Measurements from ENCODE around the gene RNF31. TPM values are rescaled to one million over a fixed set of nuclear protein-coding genes. Genes with fewer than 3 reads are reported as not detected.

The RNF31 gene
- total RNA-seq, 1 experiment from 2014 or later = 44.3 TPM

GRCh38 chr14:24137529-24138395 lies 9.5 kb upstream of the RNF31 start:
- DNase-seq (ENCODE audit: low spot score) = no peak

GRCh38 chr14:24138396-24139271 lies 8.7 kb upstream of the RNF31 start:
- no peak for DNase-seq (ENCODE audit: low spot score)

GRCh38 chr14:24139272-24139934 lies 7.9 kb upstream of the RNF31 start:
- no peak for DNase-seq (ENCODE audit: low spot score)

- DNase-seq (ENCODE audit: low spot score) = peak; percentile 99
These were observed 6.0 kb upstream of the RNF31 start, which contains the start of gene EMC9 for GRCh38 chr14:24141097-24141880. EMC9 (minus strand) TSS chr14:24141591; CDS start chr14:24141304, 287 bp downstream.

GRCh38 chr14:24143511-24143910 lies 3.8 kb upstream of the RNF31 start:
- DNase-seq (ENCODE audit: low spot score) = no peak

GRCh38 chr14:24144451-24144850 lies 2.8 kb upstream of the RNF31 start:
- no peak for DNase-seq (ENCODE audit: low spot score)

GRCh38 chr14:24145219-24145618 lies 2.1 kb upstream of the RNF31 start:
- no peak for DNase-seq (ENCODE audit: low spot score)

GRCh38 chr14:24145690-24146452 lies 1.4 kb upstream of the RNF31 start:
- DNase-seq (ENCODE audit: low spot score) = no peak

GRCh38 chr14:24146453-24146977 lies 783 bp upstream of the RNF31 start, which contains the start of gene PSME2:
PSME2 (minus strand) TSS chr14:24146610; CDS start chr14:24146581, 29 bp downstream.
- peak; percentile 98 for DNase-seq (ENCODE audit: low spot score)

GRCh38 chr14:24147761-24148428 lies 597 bp downstream of the RNF31 start:
- no peak for DNase-seq (ENCODE audit: low spot score)

GRCh38 chr14:24149302-24149969 lies 2.1 kb downstream of the RNF31 start:
- no peak for DNase-seq (ENCODE audit: low spot score)

GRCh38 chr14:24150061-24150460 lies 2.8 kb downstream of the RNF31 start:
- DNase-seq (ENCODE audit: low spot score) = no peak

- no peak for DNase-seq (ENCODE audit: low spot score)
These were observed 3.3 kb downstream of the RNF31 start for GRCh38 chr14:24150567-24150966.

GRCh38 chr14:24150993-24151392 lies 3.7 kb downstream of the RNF31 start:
- no peak for DNase-seq (ENCODE audit: low spot score)

- no peak for DNase-seq (ENCODE audit: low spot score)
These were observed 4.2 kb downstream of the RNF31 start for GRCh38 chr14:24151404-24152080.

- DNase-seq (ENCODE audit: low spot score) = no peak
These were observed 7.8 kb downstream of the RNF31 start for GRCh38 chr14:24155100-24155499.

GRCh38 chr14:24156840-24157239 lies 9.5 kb downstream of the RNF31 start:
- DNase-seq (ENCODE audit: low spot score) = no peak

- DNase-seq (ENCODE audit: low spot score) = no peak
These were observed 10.0 kb downstream of the RNF31 start for GRCh38 chr14:24157331-24157730.
